ENCODE data around the gene FLRT2.

DNA sequence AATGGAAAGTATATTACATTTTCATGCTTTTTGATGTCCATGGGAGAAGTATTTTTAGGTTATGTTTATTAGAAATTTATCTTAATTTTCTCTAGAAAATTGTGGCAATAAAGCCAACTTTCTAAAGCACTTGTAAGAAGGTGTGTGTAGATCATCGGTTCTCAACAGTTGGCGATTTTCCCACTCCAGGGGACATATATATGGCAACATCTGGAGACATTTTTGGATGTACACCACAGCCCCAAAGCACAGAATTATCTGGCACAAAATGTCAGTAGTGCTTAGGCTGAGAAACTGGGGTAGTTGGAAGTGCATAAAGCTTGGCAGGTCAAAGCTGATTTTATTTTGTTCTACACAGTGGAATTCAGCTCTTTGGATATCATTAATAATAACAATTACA, 86.9 kb downstream of the FLRT2 start:
- TF ChIP-seq, protein P1, sequence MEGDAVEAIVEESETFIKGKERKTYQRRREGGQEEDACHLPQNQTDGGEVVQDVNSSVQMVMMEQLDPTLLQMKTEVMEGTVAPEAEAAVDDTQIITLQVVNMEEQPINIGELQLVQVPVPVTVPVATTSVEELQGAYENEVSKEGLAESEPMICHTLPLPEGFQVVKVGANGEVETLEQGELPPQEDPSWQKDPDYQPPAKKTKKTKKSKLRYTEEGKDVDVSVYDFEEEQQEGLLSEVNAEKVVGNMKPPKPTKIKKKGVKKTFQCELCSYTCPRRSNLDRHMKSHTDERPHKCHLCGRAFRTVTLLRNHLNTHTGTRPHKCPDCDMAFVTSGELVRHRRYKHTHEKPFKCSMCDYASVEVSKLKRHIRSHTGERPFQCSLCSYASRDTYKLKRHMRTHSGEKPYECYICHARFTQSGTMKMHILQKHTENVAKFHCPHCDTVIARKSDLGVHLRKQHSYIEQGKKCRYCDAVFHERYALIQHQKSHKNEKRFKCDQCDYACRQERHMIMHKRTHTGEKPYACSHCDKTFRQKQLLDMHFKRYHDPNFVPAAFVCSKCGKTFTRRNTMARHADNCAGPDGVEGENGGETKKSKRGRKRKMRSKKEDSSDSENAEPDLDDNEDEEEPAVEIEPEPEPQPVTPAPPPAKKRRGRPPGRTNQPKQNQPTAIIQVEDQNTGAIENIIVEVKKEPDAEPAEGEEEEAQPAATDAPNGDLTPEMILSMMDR (IDR thresholded peaks at IDR 0.05) = no peak
- TF ChIP-seq POLR2A (IDR thresholded peaks at IDR 0.05) = no peak

All from esophagus squamous epithelium (tissue), 4 donors.